Measurements from ENCODE around the gene GALNS.

The GALNS gene

DNA sequence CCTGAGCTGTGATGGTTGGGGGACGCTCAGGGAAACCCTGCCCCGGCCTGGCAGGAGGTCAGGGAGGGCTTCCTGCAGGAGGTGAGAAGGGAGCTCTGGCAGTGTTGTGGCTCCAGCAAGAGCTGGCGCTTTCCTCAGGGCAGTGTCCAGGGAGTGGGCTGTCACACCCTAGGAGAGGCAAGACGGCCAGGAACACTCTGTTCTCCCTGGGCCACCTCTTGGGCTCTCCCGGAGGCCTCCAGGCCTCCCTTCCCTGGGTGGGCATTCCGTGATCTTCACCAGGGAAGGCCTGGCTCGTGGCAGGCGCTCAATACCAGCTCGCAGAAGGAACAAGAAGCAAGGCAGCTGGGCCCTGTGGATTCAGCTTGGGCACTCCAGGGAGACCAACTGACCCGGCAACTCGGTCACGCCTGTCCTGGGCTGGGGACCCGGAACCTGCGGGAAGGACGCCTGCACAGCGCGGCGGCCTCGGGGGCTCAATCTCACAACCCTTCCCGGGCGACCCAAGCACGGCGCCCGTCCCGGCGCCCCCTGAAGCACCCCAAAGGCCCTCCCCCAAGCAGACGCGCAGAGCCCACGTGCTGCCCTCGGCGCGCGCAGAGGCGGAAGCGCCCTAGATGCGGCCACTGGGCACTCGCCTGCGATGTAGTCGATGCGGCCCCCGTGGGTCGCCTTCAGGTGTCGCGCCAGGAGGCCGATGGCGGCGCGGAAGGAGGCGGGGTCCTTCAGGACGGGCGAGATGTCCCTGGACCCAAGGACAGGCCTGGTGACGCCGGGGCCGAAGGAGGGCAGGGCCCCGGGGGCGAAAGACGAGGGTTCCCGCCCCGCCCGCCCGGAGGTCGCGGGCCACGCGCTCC, 45.6 kb downstream of the GALNS start:
- peak overlapping the region; percentile 85 for H3K4me3 ChIP-seq (ENCODE audit: low read length)
- TF ChIP-seq ZNF274 (IDR thresholded peaks at IDR 0.05; ENCODE audit: low read depth, low read length): no peak

GRCh38 chr16:88810166-88810911, 46.4 kb downstream of the GALNS start:
- peak overlapping the region; percentile 85 for H3K4me3 ChIP-seq (ENCODE audit: low read length)
- TF ChIP-seq ZNF274 (IDR thresholded peaks at IDR 0.05; ENCODE audit: low read depth, low read length): no peak

DNA sequence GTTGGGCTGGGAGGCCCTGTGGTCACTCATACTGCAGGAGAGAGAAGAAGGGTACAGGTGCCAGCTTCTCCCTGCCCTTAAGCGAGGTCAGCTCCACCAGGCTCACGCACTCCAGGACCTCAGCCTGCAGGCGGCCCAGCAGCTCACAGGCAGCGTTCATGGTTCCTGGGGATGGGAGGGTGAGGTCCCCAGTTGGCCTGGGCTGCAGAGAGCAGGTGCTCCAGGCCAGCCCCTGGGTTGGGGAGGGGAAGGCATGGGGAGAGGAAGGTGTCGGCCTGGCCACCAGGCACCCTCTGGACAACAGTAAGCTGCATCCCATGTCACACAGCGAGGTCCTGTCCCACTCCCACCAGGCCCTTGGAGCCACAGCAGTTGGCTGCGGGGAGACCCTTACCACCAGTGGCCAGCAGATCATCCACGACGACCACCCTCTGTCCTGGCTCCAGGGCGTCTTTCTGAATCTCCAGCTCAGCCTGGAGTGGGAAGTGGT, 47.0 kb downstream of the GALNS start:
- no peak for TF ChIP-seq ZNF274 (IDR thresholded peaks at IDR 0.05; ENCODE audit: low read depth, low read length)
- H3K4me3 ChIP-seq (ENCODE audit: low read length): no peak overlapping the region; the same call in 1 of the 2 replicates

DNA sequence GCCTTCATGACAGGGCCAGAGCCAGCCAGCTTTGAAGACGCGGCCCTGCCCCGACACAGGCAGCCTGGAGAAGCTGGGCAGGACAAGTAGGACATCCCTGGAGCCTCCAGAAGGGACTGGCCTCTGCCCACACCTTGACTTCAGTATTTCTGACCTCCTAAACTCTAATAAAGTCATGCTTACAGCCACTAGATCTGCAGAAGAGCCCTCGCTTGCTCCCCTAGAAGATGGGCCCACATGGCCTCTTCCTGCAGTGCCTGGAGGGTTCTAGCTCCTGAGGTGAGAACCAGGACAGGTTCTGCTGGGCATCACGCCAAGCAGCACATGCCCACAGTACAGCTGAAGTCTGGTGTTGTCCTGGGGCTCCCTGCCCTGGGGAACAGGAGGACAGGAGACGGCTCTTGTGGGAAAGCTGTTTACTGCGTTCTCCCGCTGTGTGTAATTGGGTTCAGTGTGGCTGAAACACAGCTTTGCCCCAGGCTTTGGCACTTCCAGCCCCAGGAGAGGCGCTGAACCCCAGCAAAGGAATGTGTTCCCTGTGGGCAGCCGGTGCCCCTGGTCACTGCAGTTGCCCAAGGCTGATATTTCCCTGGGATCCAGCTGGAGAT, 47.6 kb downstream of the GALNS start:
- TF ChIP-seq ZNF274 (IDR thresholded peaks at IDR 0.05; ENCODE audit: low read depth, low read length): no peak
- no peak overlapping the region for H3K4me3 ChIP-seq (ENCODE audit: low read length)

DNA sequence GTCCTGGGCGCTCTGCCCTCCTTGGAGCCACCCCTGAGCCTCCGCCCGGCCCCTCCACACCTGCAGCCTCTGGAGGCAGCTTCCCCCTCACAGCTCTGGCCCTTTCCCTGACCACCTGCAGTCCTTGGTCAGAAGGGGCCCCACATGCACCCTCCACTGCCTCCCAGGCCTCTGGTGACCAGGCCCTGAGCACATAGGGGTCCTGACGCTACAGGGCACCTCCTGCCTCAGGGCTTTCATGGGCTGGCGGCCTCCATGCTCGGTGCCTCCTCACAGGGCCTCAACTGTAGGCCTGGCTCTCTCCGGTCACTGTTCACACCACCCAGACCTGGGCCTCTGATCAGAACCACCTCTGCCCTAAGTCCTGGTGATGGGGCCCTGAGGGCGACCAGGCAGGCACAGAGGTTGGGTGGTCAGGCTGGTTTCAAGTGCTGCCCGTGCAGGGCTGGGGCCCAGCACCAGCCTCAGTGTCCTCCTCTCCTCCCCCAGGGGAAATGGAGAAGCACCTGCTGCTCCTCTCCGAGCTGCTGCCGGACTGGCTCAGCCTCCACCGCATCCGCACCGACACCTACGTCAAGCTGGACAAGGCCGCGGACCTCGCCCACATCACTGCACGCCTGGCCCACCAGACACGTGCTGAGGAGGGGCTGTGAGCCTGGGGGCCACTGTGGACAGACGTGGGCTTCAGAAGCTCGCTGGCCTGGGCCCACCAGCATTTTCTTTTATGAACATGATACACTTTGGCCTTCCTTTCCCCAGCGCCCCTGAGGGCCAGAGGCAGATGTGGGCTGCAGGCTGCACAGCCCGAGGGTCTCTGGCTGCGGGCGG, 48.9 kb downstream of the GALNS start:
- H3K4me3 ChIP-seq (ENCODE audit: low read length): no peak overlapping the region
- TF ChIP-seq ZNF274 (IDR thresholded peaks at IDR 0.05; ENCODE audit: low read depth, low read length): no peak

- no peak for TF ChIP-seq ZNF274 (IDR thresholded peaks at IDR 0.05; ENCODE audit: low read depth, low read length)
- H3K4me3 ChIP-seq (ENCODE audit: low read length): no peak overlapping the region
Observed at GRCh38 chr16:88807142-88807625, 49.6 kb downstream of the GALNS start.

DNA sequence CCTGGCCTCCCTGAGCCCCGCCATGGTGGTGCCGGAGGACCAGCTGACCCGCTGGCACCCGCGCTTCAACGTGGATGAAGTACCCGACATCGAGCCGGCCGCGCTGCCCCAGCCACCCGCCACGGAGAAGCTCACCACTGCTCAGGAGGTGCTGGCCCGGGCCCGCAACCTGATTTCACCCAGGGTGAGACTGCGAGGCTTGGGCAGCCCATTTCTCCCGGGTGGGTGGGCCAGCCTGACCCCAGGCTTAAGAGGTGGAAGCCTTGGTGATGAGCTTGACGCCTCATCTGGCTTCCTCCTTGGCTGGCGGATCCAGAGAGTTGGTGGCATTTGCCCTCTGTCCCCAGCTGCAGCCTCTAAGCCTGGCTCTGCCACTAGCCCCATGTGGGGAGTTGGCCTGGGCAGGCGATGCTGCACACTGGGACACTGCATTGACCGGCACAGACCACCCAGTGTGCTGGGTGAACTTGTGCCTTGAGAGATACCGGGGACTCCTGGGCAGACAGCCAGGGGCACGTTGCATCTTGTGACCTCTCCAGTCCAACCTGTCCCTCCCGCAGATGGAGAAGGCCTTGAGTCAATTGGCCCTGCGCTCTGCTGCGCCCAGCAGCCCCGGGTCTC, 50.1 kb downstream of the GALNS start:
- H3K4me3 ChIP-seq (ENCODE audit: low read length): no peak overlapping the region
- no peak for TF ChIP-seq ZNF274 (IDR thresholded peaks at IDR 0.05; ENCODE audit: low read depth, low read length)

GRCh38 chr16:88805887-88806393, 50.8 kb downstream of the GALNS start:
- no peak for TF ChIP-seq ZNF274 (IDR thresholded peaks at IDR 0.05; ENCODE audit: low read depth, low read length)
- no peak overlapping the region for H3K4me3 ChIP-seq (ENCODE audit: low read length)

GRCh38 chr16:88805340-88805715, 51.4 kb downstream of the GALNS start:
- H3K4me3 ChIP-seq (ENCODE audit: low read length): peak overlapping the region; percentile 66; the same call in 1 of the 2 replicates

DNA sequence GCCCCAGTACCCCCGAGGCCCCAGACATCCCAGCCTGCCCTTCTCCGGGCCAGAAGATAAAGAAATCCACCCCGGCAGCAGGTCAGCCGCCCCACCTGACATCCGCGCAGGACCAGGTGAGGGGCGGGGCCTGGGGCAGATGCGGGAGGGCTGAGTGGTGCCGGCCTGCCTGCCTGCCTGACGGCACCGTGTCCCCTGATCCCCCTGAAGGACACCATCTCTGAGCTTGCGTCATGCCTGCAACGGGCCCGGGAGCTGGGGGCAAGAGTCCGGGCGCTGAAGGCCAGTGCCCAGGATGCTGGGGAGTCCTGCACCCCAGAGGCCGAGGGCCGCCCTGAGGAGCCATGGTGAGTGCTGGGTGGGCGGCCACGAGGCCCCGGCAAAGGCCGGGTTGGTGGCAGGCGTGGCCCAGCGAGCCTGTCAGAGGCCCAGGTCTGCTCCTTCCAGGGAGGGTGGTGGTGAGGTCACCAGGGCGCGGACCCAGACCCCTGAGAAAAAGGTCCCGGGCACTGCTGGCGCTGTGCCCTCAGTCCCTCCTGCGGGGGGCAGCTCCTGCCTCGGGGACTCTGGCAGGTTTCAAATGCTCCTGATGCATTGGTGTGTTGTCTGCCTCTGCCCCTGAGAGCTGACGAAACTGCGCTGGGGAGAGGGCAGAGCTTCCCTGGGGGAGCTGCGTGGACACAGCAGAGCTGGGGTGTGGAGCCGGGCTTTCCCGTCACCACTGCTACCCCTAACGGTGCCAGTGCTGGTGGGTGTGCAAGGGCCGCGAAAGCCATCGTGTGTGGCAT, 52.0 kb downstream of the GALNS start:
- no peak for TF ChIP-seq ZNF274 (IDR thresholded peaks at IDR 0.05; ENCODE audit: low read depth, low read length)

More at GRCh38 chr16:88805340-88805715, 51.4 kb downstream of the GALNS start:
- no peak for TF ChIP-seq ZNF274 (IDR thresholded peaks at IDR 0.05; ENCODE audit: low read depth, low read length)

DNA sequence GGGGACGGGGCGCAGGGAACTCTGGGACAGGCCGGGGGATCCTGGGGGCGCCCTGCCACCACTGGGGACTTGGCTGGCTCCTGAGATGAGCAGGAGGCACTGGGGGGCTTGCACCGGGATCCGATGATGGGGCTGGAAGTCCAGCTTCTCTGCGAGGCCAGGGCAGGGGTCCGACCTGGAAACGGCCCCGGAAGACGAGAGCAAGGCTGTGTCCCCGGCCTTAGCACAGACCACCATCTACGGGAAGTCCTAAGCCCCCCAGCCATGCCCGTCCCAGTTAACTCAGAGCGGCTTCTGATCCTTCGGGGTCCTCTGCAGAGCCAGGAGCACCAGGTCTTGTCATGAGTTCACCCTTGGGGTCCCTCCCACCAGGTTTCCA, 52.6 kb downstream of the GALNS start:
- TF ChIP-seq ZNF274 (IDR thresholded peaks at IDR 0.05; ENCODE audit: low read depth, low read length): no peak
- peak overlapping the region; percentile 66 for H3K4me3 ChIP-seq (ENCODE audit: low read length)

More for the DNA sequence above, 52.0 kb downstream of the GALNS start:
- H3K4me3 ChIP-seq (ENCODE audit: low read length): peak overlapping the region; percentile 66

Measured in GM08714 (cell line).